GM23248 (cell line): ENCODE measurements around the gene SLC6A20. TPM values are rescaled to one million over a fixed set of nuclear protein-coding genes. Genes with fewer than 3 reads are reported as not detected.

Experiments used
- DNase-seq: peaks from one replicate; pipeline ENCODE4 v3.0.0-alpha.2; 2015
- H2AFZ ChIP-seq: fragments of 200-600 bp; sonication (generic); 2 replicates; pipeline ENCODE4 v1.6.1; 2016; ENCODE audit warnings: antibody characterized with exemption
- H3F3A ChIP-seq: fragments of 200-600 bp; sonication (generic); 2 replicates; pipeline ENCODE4 v1.6.1; 2016; ENCODE audit warnings: mild to moderate bottlenecking, antibody characterized with exemption, mixed run types; ENCODE audit not compliant: insufficient read depth
- H3K27ac ChIP-seq: fragments of 200-600 bp; sonication (generic); 2 replicates; pipeline ENCODE4 v1.5.1; 2016; ENCODE audit warnings: mild to moderate bottlenecking
- H3K27me3 ChIP-seq: fragments of 200-600 bp; sonication (generic); replicated peaks from 2 replicates; pipeline ENCODE4 v1.6.1; 2016; ENCODE audit warnings: mild to moderate bottlenecking; ENCODE audit not compliant: insufficient read depth
- H3K36me3 ChIP-seq: fragments of 200-600 bp; sonication (generic); 2 replicates; pipeline ENCODE4 v1.6.1; 2016; ENCODE audit warnings: low read depth, mild to moderate bottlenecking
- H3K4me1 ChIP-seq: fragments of 200-600 bp; sonication (generic); 2 replicates; pipeline ENCODE4 v1.6.1; 2016; ENCODE audit warnings: mild to moderate bottlenecking; ENCODE audit not compliant: insufficient read depth
- H3K4me2 ChIP-seq: fragments of 200-600 bp; sonication (generic); one replicate; pipeline ENCODE4 v1.6.1; 2016; ENCODE audit warnings: mild to moderate bottlenecking; ENCODE audit not compliant: unreplicated experiment
- H3K4me3 ChIP-seq: fragments of 200-600 bp; sonication (generic); 2 replicates; pipeline ENCODE4 v1.5.1; 2016; ENCODE audit warnings: mild to moderate bottlenecking
- H3K79me2 ChIP-seq: fragments of 200-600 bp; sonication (generic); 2 replicates; pipeline ENCODE4 v1.6.1; 2016; ENCODE audit warnings: mild to moderate bottlenecking; ENCODE audit not compliant: insufficient read depth
- H3K9ac ChIP-seq: fragments of 200-600 bp; sonication (generic); 2 replicates; pipeline ENCODE4 v1.6.1; 2016; ENCODE audit warnings: mild to moderate bottlenecking
- H3K9me2 ChIP-seq: fragments of 200-600 bp; sonication (generic); 2 replicates; pipeline ENCODE4 v1.6.1; 2016; ENCODE audit warnings: mixed run types, mild to moderate bottlenecking, moderate library complexity; ENCODE audit not compliant: insufficient read depth
- H3K9me3 ChIP-seq: fragments of 200-600 bp; sonication (generic); one replicate; pipeline ENCODE4 v1.6.1; 2017; ENCODE audit warnings: low read depth
- H4K20me1 ChIP-seq: fragments of 200-600 bp; sonication (generic); 2 replicates; pipeline ENCODE4 v1.6.0; 2016; ENCODE audit not compliant: insufficient read depth
- EZH2 ChIP-seq: fragments of 200-600 bp; sonication (generic); IDR thresholded peaks from 2 replicates; pipeline ENCODE4 v1.6.1; 2018; ENCODE audit warnings: antibody characterized with exemption, mild to moderate bottlenecking; ENCODE audit not compliant: insufficient read depth, poor library complexity, severe bottlenecking
- EZH2phosphoT487 ChIP-seq: fragments of 200-600 bp; sonication (generic); IDR thresholded peaks from 2 replicates; pipeline ENCODE4 v1.6.1; 2018; ENCODE audit warnings: antibody characterized with exemption, moderate library complexity, mild to moderate bottlenecking, low read depth; ENCODE audit not compliant: insufficient read depth
- WGBS, 2 experiments: methylation state at CpG; one replicate each; pipeline ENCODE4 v1.1.6; 2015 to 2017; ENCODE audit warnings: low lambda C conversion rate in 2 of 2, low coverage in 1 of 2; ENCODE audit errors: missing lambda C conversion rate in 2 of 2; 5-methylcytosine and 5-hydroxymethylcytosine counted together
- in situ Hi-C: fragments of 300-500 bp; cut with MboI; formaldehyde crosslinking; loops from 2 replicates; pipeline ENCODE4 v1.15.0; 2020
- polyA plus RNA-seq: library from polyadenylated mRNA; unstranded; fragments of >200 nt; fragmentation: Nextera tagmentation; extraction: Ambion mirVana; gene quantifications from 2 replicates; pipeline ENCODE4 v1.2.1, GENCODE V29; 2016
- total RNA-seq: library from RNA; depleted of rRNA; stranded (reverse); fragments of >200 nt; shearing (Covaris generic); gene quantifications from 2 replicates; pipeline ENCODE4 v1.2.3, GENCODE V29; 2014

Gene SLC6A20
- total and polyA plus RNA-seq, 2 experiments from 2014 or later: not detected

GRCh38 chr3:45736707-45737106 is 59.6 kb downstream of the SLC6A20 start:
- Histone ChIP-seq H3K9me3 (no peaks in the 10 kb centered on the region), H3K27me3 (no peaks in the 10 kb centered on the region), H3F3A (no peaks in the 10 kb centered on the region), H4K20me1 (no peaks in the 10 kb centered on the region), H2AFZ (no peak overlapping the region), H3K9ac (no peak overlapping the region), H3K27ac (no peak overlapping the region), H3K36me3 (peaks cover 71% of the 10 kb centered on the region), H3K79me2 (0 out of 2 replicates have a peak, but pooled peaks cover 5% of the 10 kb centered on the region), H3K4me1 (no peaks in the 10 kb centered on the region), H3K4me3 (no peak overlapping the region), H3K9me2 (no peaks in the 10 kb centered on the region), H3K4me2 (no peak overlapping the region)
- in situ Hi-C loops: no loop called here
- TF ChIP-seq EZH2 (no peak), EZH2phosphoT487 (no peak)
- DNase-seq: no peak

- no peaks in the 10 kb centered on the region for H3K4me1 ChIP-seq
Observed at GRCh38 chr3:45730409-45731154, 65.8 kb downstream of the SLC6A20 start.

GRCh38 chr3:45729614-45730013 is 66.7 kb downstream of the SLC6A20 start:
- Histone ChIP-seq H3K9me3 (no peaks in the 10 kb centered on the region), H2AFZ (no peak overlapping the region), H3K27me3 (no peaks in the 10 kb centered on the region), H3K9ac (no peak overlapping the region), H3F3A (no peaks in the 10 kb centered on the region), H3K79me2 (peaks cover 34% of the 10 kb centered on the region), H3K4me3 (no peak overlapping the region), H4K20me1 (no peaks in the 10 kb centered on the region), H3K27ac (no peak overlapping the region), H3K9me2 (no peaks in the 10 kb centered on the region), H3K36me3 (peaks cover 34% of the 10 kb centered on the region), H3K4me1 (no peaks in the 10 kb centered on the region), H3K4me2 (no peak overlapping the region)
- 97 to 98% methylated on average over 2 of the region's 2 CpGs for WGBS, 2 experiments
- no peak for DNase-seq
- in situ Hi-C loops: no loop called here
- no peak for TF ChIP-seq EZH2
- no peak for TF ChIP-seq EZH2phosphoT487

More at GRCh38 chr3:45730409-45731154, 65.8 kb downstream of the SLC6A20 start:
- Histone ChIP-seq H4K20me1 (no peaks in the 10 kb centered on the region), H2AFZ (no peak overlapping the region), H3F3A (no peaks in the 10 kb centered on the region), H3K4me3 (no peak overlapping the region), H3K9me2 (no peaks in the 10 kb centered on the region), H3K4me2 (no peak overlapping the region), H3K79me2 (peaks cover 25% of the 10 kb centered on the region), H3K9me3 (no peaks in the 10 kb centered on the region), H3K36me3 (peaks cover 41% of the 10 kb centered on the region), H3K9ac (no peak overlapping the region), H3K27me3 (no peaks in the 10 kb centered on the region), H3K27ac (no peak overlapping the region)
- DNase-seq: no peak
- TF ChIP-seq EZH2 (no peak), EZH2phosphoT487 (no peak)
- WGBS, 2 experiments: 83 to 92% methylated on average over 4 of the region's 4 CpGs
- in situ Hi-C loops: no loop called here

- in situ Hi-C loops: no loop called here
- WGBS, 2 experiments: 92 to 93% methylated on average over 3 of the region's 3 CpGs
- TF ChIP-seq EZH2 (no peak), EZH2phosphoT487 (no peak)
Observed at GRCh38 chr3:45724911-45725310, 71.4 kb downstream of the SLC6A20 start.

More at GRCh38 chr3:45724911-45725310, 71.4 kb downstream of the SLC6A20 start:
- no peak overlapping the region for H2AFZ ChIP-seq
- no peak overlapping the region for H3K27ac ChIP-seq
- peaks cover 44% of the 10 kb centered on the region for H3K79me2 ChIP-seq
- no peaks in the 10 kb centered on the region for H4K20me1 ChIP-seq
- H3K9ac ChIP-seq: no peak overlapping the region
- no peak overlapping the region for H3K4me3 ChIP-seq
- H3K4me2 ChIP-seq: no peak overlapping the region
- H3K4me1 ChIP-seq: no peaks in the 10 kb centered on the region
- H3K9me3 ChIP-seq: no peaks in the 10 kb centered on the region
- peaks cover 31% of the 10 kb centered on the region for H3K36me3 ChIP-seq
- H3K9me2 ChIP-seq: no peaks in the 10 kb centered on the region
- no peaks in the 10 kb centered on the region for H3F3A ChIP-seq
- no peaks in the 10 kb centered on the region for H3K27me3 ChIP-seq
- DNase-seq: no peak
